WTC11 (cell line): ENCODE data around the gene INSC. TPM values are rescaled to one million over a fixed set of nuclear protein-coding genes. Genes with fewer than 3 reads are reported as not detected.

Experiments used
- ATAC-seq: fragments of 200-7000 bp; cut with Tn5 transposase; 2 replicates; pipeline ENCODE4 v1.10.0; 2021; ENCODE audit warnings: mild to moderate bottlenecking, moderate library complexity
- CTCF ChIA-PET: fragments of 300-600 bp; sonication (Branson Sonifier 250); formaldehyde crosslinking; loops from one replicate; lab custom pipeline; 2021; ENCODE audit warnings: antibody characterized with exemption; lab: Charles Lee
- POLR2A ChIA-PET: fragments of 350-600 bp; sonication (Branson Sonifier 250); formaldehyde crosslinking; loops from one replicate; lab custom pipeline; 2021; ENCODE audit warnings: antibody characterized with exemption; lab: Charles Lee
- DNase-seq: peaks from one replicate; pipeline ENCODE4 v3.0.0; 2021; ENCODE audit warnings: low spot score
- H3K27ac Mint-ChIP-seq: 2 replicates; pipeline ENCODE4 v1.8.0; 2021; ENCODE audit warnings: mixed read lengths
- H3K27me3 Mint-ChIP-seq: 2 replicates; pipeline ENCODE4 v1.8.0; 2021; ENCODE audit warnings: low read depth, mild to moderate bottlenecking, moderate library complexity, mixed read lengths
- H3K36me3 Mint-ChIP-seq: 2 replicates; pipeline ENCODE4 v1.8.0; 2021; ENCODE audit warnings: mixed read lengths
- H3K4me1 Mint-ChIP-seq: 2 replicates; pipeline ENCODE4 v1.8.0; 2022; ENCODE audit warnings: mixed read lengths
- H3K4me3 Mint-ChIP-seq: 2 replicates; pipeline ENCODE4 v1.8.0; 2021; ENCODE audit warnings: mild to moderate bottlenecking, moderate library complexity, mixed read lengths
- H3K9me3 Mint-ChIP-seq: 2 replicates; pipeline ENCODE4 v1.8.0; 2021; ENCODE audit warnings: mixed read lengths
- ERG ChIP-seq: fragments of 250-450 bp; sonication (Bioruptor Pico); IDR thresholded peaks from 2 replicates; pipeline ENCODE4 v1.8.0; 2021; ENCODE audit warnings: mild to moderate bottlenecking
- ETV6 ChIP-seq: sonication (generic); formaldehyde crosslinking; IDR thresholded peaks from 2 replicates; pipeline ENCODE4 v1.8.1; 2022; ENCODE audit warnings: mild to moderate bottlenecking, missing genetic modification reagents
- FOXJ3 ChIP-seq: sonication (generic); formaldehyde crosslinking; IDR thresholded peaks from 2 replicates; pipeline ENCODE4 v1.9.0; 2021; ENCODE audit warnings: missing genetic modification reagents, mild to moderate bottlenecking, borderline replicate concordance
- FOXP4 ChIP-seq: sonication (generic); formaldehyde crosslinking; IDR thresholded peaks from 2 replicates; pipeline ENCODE4 v1.8.0; 2022; ENCODE audit warnings: mild to moderate bottlenecking, missing genetic modification reagents
- GABPB1 ChIP-seq: sonication (generic); formaldehyde crosslinking; IDR thresholded peaks from 2 replicates; pipeline ENCODE4 v1.8.1; 2023; ENCODE audit warnings: mild to moderate bottlenecking, missing genetic modification reagents
- GTF2I ChIP-seq: fragments of 250-450 bp; sonication (Bioruptor Pico); conservative IDR thresholded peaks from 2 replicates; pipeline ENCODE4 v1.4.0; 2021; ENCODE audit warnings: mild to moderate bottlenecking
- HMGXB4 ChIP-seq: sonication (generic); formaldehyde crosslinking; IDR thresholded peaks from 2 replicates; pipeline ENCODE4 v1.8.1; 2023; ENCODE audit warnings: mild to moderate bottlenecking, moderate library complexity, missing genetic modification reagents
- IRF2 ChIP-seq: sonication (generic); formaldehyde crosslinking; IDR thresholded peaks from 2 replicates; pipeline ENCODE4 v1.8.0; 2022; ENCODE audit warnings: low read depth, missing genetic modification reagents, borderline replicate concordance
- MXD4 ChIP-seq: fragments of 250-450 bp; sonication (Bioruptor Pico); IDR thresholded peaks from 2 replicates; pipeline ENCODE4 v1.8.0; 2021; ENCODE audit warnings: mild to moderate bottlenecking, moderate library complexity, borderline replicate concordance
- MYBL2 ChIP-seq: sonication (generic); formaldehyde crosslinking; IDR thresholded peaks from 2 replicates; pipeline ENCODE4 v1.8.1; 2023; ENCODE audit warnings: mild to moderate bottlenecking, moderate library complexity, missing genetic modification reagents
- NR2C2 ChIP-seq: sonication (generic); formaldehyde crosslinking; IDR thresholded peaks from 2 replicates; pipeline ENCODE4 v1.8.0; 2022; ENCODE audit warnings: mild to moderate bottlenecking, missing genetic modification reagents
- PRDM15 ChIP-seq: sonication (generic); formaldehyde crosslinking; IDR thresholded peaks from 2 replicates; pipeline ENCODE4 v1.8.0; 2022; ENCODE audit warnings: missing genetic modification reagents
- SMAD3 ChIP-seq: sonication (generic); formaldehyde crosslinking; IDR thresholded peaks from 2 replicates; pipeline ENCODE4 v1.8.0; 2022; ENCODE audit warnings: missing genetic modification reagents, mild to moderate bottlenecking, borderline replicate concordance
- SMAD4 ChIP-seq: sonication (generic); formaldehyde crosslinking; IDR thresholded peaks from 2 replicates; pipeline ENCODE4 v1.8.0; 2022; ENCODE audit warnings: mild to moderate bottlenecking, missing genetic modification reagents
- TCF7 ChIP-seq: sonication (generic); formaldehyde crosslinking; IDR thresholded peaks from 2 replicates; pipeline ENCODE4 v1.8.0; 2022; ENCODE audit warnings: mild to moderate bottlenecking, low read depth, missing genetic modification reagents, moderate library complexity
- USF2 ChIP-seq: sonication (generic); formaldehyde crosslinking; IDR thresholded peaks from 2 replicates; pipeline ENCODE4 v1.8.1; 2023; ENCODE audit warnings: mild to moderate bottlenecking, missing genetic modification reagents, moderate library complexity
- ZNF121 ChIP-seq: sonication (generic); formaldehyde crosslinking; IDR thresholded peaks from 2 replicates; pipeline ENCODE4 v1.8.0; 2023; ENCODE audit warnings: missing genetic modification reagents
- ZNF512 ChIP-seq: sonication (generic); formaldehyde crosslinking; IDR thresholded peaks from 2 replicates; pipeline ENCODE4 v1.8.1; 2022; ENCODE audit warnings: missing genetic modification reagents, borderline replicate concordance
- ZNF532 ChIP-seq: fragments of 250-450 bp; sonication (Bioruptor Pico); IDR thresholded peaks from 2 replicates; pipeline ENCODE4 v1.9.0; 2021; ENCODE audit warnings: mild to moderate bottlenecking, borderline replicate concordance
- total RNA-seq: library from RNA; stranded (reverse); gene quantifications from 3 replicates; pipeline ENCODE4 v1.2.3, GENCODE V29; 2021

Gene INSC
- total RNA-seq, 1 experiment from 2014 or later: 0.44 TPM

- TF ChIP-seq ZNF532 (CRISPR knock-in tag): no peak
- TF ChIP-seq ERG (CRISPR knock-in tag): no peak
- TF ChIP-seq HMGXB4: no peak
- TF ChIP-seq FOXJ3 (CRISPR knock-in tag): no peak
- no peak for TF ChIP-seq ZNF512 (CRISPR knock-in tag)
- no peak for TF ChIP-seq TCF7 (CRISPR knock-in tag)
- TF ChIP-seq MXD4 (CRISPR knock-in tag): no peak
- TF ChIP-seq SMAD3 (CRISPR knock-in tag): no peak
- TF ChIP-seq NR2C2 (CRISPR knock-in tag): no peak
- TF ChIP-seq USF2 (CRISPR knock-in tag): no peak
- TF ChIP-seq PRDM15 (CRISPR knock-in tag): no peak
- TF ChIP-seq GABPB1 (CRISPR knock-in tag): no peak
Measured at GRCh38 chr11:15288863-15289262, 174.1 kb downstream of the INSC start (continued).

- DNase-seq: no peak
- Mint-ChIP-seq H3K4me1 (no peaks in the 10 kb centered on the region), H3K36me3 (no peaks in the 10 kb centered on the region), H3K27me3 (no peaks in the 10 kb centered on the region), H3K4me3 (no peak overlapping the region), H3K9me3 (peaks cover 12% of the 10 kb centered on the region), H3K27ac (no peak overlapping the region)
- CTCF ChIA-PET: no interaction called here
- POLR2A ChIA-PET: no interaction called here
- no peak for ATAC-seq
- no peak for TF ChIP-seq SMAD4
- no peak for TF ChIP-seq GTF2I (CRISPR knock-in tag)
- no peak for TF ChIP-seq IRF2 (CRISPR knock-in tag)
- TF ChIP-seq ETV6 (CRISPR knock-in tag): no peak
- TF ChIP-seq MXD4 (CRISPR knock-in tag): no peak
- TF ChIP-seq FOXP4 (CRISPR knock-in tag): no peak
- TF ChIP-seq MYBL2 (CRISPR knock-in tag): no peak
- TF ChIP-seq ZNF121 (CRISPR knock-in tag): no peak
Measured at GRCh38 chr11:15289723-15290122, 175.0 kb downstream of the INSC start.
